ENCODE measurements around the gene CRIM1. TPM values are rescaled to one million over a fixed set of nuclear protein-coding genes. Genes with fewer than 3 reads are reported as not detected.

CRIM1 gene
- total RNA-seq, 4 donors from 2014 or later = 71.7 to 132 (median 118) TPM

GRCh38 chr2:36371070-36371874, 15.7 kb downstream of the CRIM1 start:
- 15 to 18% methylated on average over 9 of the region's 9 CpGs for WGBS, 2 donors
- H3K4me3 ChIP-seq (ENCODE audit: low read depth, poor library complexity, severe bottlenecking) = no peak overlapping the region
- no peak for TF ChIP-seq CTCF (IDR thresholded peaks at IDR 0.05)
- no peak for TF ChIP-seq POLR2A (IDR thresholded peaks at IDR 0.05)
- DNase-seq (ENCODE audit: low spot score in 2 of 2) = peak in 1 of 2 donors; percentile 76
- intact Hi-C loops (cut with DNase I; ENCODE audit: low total_unique reads) = no loop called here

DNA sequence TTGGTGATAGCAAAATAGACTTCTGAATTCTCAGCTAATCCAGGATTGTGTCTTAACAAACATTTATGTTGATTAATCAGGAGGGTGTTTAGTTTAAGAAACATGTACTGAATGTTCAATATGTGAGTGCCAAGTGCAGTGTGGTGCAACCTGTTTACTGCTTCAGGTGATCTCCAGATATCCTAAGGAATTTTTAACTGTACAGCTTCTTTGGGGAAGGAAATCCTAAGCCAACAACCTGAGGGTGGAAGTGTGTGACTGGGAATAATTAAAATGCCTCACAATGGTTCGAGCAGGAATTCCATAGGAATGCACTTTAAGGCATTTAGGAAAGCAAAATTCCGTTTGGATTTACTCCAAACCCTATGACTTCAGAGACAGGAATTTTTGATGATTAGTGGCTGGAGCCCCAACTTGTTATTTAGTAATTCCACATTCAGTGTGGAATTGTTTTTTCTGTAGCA, 16.4 kb downstream of the CRIM1 start:
- 16 to 22% methylated on average over 2 of the region's 2 CpGs for WGBS, 2 donors
- TF ChIP-seq CTCF (IDR thresholded peaks at IDR 0.05) (no peak), POLR2A (IDR thresholded peaks at IDR 0.05) (no peak)
- H3K4me3 ChIP-seq (ENCODE audit: low read depth, poor library complexity, severe bottlenecking) = no peak overlapping the region
- intact Hi-C loops (cut with DNase I; ENCODE audit: low total_unique reads) = no loop called here
- peak; percentile 67 to 78 for DNase-seq (ENCODE audit: low spot score in 2 of 2)

DNA sequence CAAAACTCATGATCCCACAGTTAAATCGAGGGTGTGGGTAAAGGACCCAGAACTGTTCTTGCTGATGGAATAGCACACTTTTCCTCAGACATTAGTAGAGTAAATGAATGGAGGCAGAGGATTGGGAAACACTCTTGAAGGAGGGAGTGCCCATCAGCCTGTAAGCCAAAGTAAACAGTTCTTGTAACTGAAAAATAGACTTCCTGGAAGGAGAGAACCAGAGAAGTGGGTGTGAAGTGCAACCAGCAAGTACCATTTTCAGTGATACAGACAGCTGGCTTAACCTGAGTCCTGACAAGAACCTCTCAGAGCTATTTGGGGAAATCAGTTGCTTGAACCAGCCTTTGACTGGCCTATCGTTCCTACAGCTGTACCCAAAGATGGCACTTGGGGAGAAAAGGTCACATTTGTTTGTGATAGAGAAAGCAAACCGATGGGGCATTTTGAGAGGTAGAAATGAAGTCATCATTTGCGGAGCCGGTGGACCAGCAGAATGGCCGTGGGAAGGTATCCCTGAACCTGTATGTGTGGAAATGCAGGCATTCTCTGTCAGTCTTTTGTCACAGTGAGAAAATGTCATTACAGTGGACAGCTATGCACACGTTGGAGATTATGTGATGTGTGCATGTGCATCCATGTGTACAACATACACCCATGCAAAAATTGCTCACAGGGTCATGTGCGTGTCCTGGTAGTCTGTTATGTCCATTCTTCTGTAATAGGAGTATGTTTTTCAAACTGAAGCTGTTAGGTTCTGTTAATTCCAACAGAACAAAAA, 17.8 kb downstream of the CRIM1 start:
- peak in 1 of 2 donors; percentile 42 for DNase-seq (ENCODE audit: low spot score in 2 of 2)
- intact Hi-C loops (cut with DNase I; ENCODE audit: low total_unique reads) = no loop called here
- WGBS, 2 donors = 73 to 76% methylated on average over 8 of the region's 8 CpGs
- H3K4me3 ChIP-seq (ENCODE audit: low read depth, poor library complexity, severe bottlenecking) = no peak overlapping the region
- TF ChIP-seq CTCF (IDR thresholded peaks at IDR 0.05) (no peak), POLR2A (IDR thresholded peaks at IDR 0.05) (no peak)

- 77 to 80% methylated on average over 3 of the region's 3 CpGs for WGBS, 2 donors
- TF ChIP-seq CTCF (IDR thresholded peaks at IDR 0.05) = no peak
- no peak for TF ChIP-seq POLR2A (IDR thresholded peaks at IDR 0.05)
- H3K4me3 ChIP-seq (ENCODE audit: low read depth, poor library complexity, severe bottlenecking) = no peak overlapping the region
- intact Hi-C loops (cut with DNase I; ENCODE audit: low total_unique reads) = no loop called here
- no peak for DNase-seq (ENCODE audit: low spot score in 2 of 2)
These were observed 19.0 kb downstream of the CRIM1 start for GRCh38 chr2:36374585-36374984.

DNA sequence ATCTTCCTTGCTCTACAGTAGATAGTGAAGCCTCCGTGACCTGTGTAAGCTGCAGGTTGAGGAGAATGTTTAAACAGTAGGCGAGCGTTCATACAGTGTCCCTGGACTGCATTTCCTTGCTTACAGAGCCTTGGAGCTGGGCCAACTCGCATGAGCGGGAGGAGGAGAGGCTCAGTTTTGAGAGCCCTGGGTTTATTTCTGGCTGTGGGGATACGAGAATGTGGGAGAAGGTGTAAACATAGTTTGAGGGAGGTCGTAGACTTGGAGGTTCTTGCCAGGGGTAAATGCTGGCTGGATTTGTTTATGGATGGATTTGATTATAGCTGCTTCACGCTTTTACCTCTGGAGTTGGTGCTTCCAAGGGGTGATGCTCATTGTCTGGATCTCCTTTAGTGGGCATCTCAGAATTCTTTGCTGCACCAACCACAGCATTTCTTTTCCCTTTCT, 20.8 kb downstream of the CRIM1 start:
- H3K4me3 ChIP-seq (ENCODE audit: low read depth, poor library complexity, severe bottlenecking) = no peak overlapping the region
- WGBS, 2 donors = 27 to 31% methylated on average over 8 of the region's 8 CpGs
- no peak for TF ChIP-seq CTCF (IDR thresholded peaks at IDR 0.05)
- TF ChIP-seq POLR2A (IDR thresholded peaks at IDR 0.05) = no peak
- DNase-seq (ENCODE audit: low spot score in 2 of 2) = peak; percentile 48 to 92
- intact Hi-C loops (cut with DNase I; ENCODE audit: low total_unique reads) = no loop called here

All from lower leg skin (tissue), 4 donors.